Astrocyte (in vitro differentiated cells and primary cell): ENCODE results near the gene FRMD3.

Source experiments
- EZH2 ChIP-seq: IDR thresholded peaks from 2 replicates; pipeline ENCODE4 v1.6.1; 2012; ENCODE audit warnings: mild to moderate bottlenecking, low read length, inconsistent platforms; ENCODE audit not compliant: insufficient read depth
- TF ChIP-seq, protein P1 (sequence below): IDR thresholded peaks from 2 replicates; pipeline ENCODE4 v1.5.1; 2011; ENCODE audit warnings: low read depth, mild to moderate bottlenecking, inconsistent platforms, low read length, moderate library complexity; ENCODE audit not compliant: insufficient read depth

DNA sequence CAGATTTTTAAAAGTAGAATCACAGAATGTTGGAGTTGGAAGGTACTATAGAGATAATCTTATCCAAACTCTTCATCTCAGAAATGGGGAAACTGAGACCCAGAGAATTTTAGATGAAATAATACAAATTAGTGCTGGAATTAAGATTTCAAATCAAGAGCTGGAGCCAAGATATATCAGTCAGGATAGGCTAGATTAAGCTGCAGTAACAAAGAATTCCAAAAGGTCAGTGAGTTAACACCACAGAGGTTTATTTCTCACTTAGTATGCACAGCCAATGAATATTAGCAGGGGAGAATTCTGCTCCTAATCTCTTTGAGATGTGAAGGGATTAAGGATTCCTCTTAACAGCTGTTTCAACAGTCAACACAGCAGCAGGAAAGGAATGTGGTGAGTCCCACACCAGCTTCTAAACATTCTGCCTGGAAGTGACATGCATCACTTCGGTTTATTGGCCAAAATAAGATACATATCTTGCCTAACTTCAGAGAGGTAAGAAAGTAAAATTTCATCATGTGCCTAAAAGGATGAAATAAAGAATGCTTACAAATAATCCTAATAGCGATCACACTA lies 136.8 kb downstream of the FRMD3 start:
- TF ChIP-seq, protein P1, sequence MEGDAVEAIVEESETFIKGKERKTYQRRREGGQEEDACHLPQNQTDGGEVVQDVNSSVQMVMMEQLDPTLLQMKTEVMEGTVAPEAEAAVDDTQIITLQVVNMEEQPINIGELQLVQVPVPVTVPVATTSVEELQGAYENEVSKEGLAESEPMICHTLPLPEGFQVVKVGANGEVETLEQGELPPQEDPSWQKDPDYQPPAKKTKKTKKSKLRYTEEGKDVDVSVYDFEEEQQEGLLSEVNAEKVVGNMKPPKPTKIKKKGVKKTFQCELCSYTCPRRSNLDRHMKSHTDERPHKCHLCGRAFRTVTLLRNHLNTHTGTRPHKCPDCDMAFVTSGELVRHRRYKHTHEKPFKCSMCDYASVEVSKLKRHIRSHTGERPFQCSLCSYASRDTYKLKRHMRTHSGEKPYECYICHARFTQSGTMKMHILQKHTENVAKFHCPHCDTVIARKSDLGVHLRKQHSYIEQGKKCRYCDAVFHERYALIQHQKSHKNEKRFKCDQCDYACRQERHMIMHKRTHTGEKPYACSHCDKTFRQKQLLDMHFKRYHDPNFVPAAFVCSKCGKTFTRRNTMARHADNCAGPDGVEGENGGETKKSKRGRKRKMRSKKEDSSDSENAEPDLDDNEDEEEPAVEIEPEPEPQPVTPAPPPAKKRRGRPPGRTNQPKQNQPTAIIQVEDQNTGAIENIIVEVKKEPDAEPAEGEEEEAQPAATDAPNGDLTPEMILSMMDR = no peak
- TF ChIP-seq EZH2 = no peak
